K562 (cell line): Measurements from ENCODE around the gene LTO1. TPM values are rescaled to one million over a fixed set of nuclear protein-coding genes. Genes with fewer than 3 reads are reported as not detected.
A peak's percentile ranks its signal among the peaks of the same experiment; 100 is the strongest.

ENCODE experiments used
- ATAC-seq: fragments of 200-7000 bp; cut with Tn5 transposase; 3 replicates; pipeline ENCODE4 v1.9.1; 2020; ENCODE audit warnings: moderate library complexity
- BruUV-seq: library from RNA; stranded (reverse); fragments of 400-500 nt; replicated peaks from 2 replicates; lab custom pipeline; 2021; lab: Mats Ljungman, UMichigan
- CTCF ChIA-PET: fragments of 300-600 bp; formaldehyde crosslinking; extraction: SDS; loops from one replicate; lab custom pipeline; 2021; ENCODE audit warnings: low intra/inter-chr PET ratio; lab: Yijun Ruan, JAX
- POLR2A ChIA-PET: fragments of 300-600, 350-650 bp; sonication (Branson Sonifier 250); formaldehyde crosslinking; extraction: SDS; loops from one replicate; lab custom pipeline; 2021; ENCODE audit warnings: antibody characterized with exemption, inconsistent platforms; lab: Yijun Ruan, JAX
- DNase-seq, 4 experiments: peaks; one replicate each; pipeline versions ENCODE4 v3.0.0 to v3.0.0-alpha.2; 2011 to 2018; ENCODE audit warnings: low spot score in 3 of 4, mixed read lengths in 3 of 4; ENCODE audit errors: extremely low read depth in 1 of 4
- FAIRE-seq: peaks from 2 replicates; lab custom pipeline; 2011; peaks lifted over from hg19 to GRCh38; lab: Jason Lieb, UNC
- H2AFZ ChIP-seq: 2 replicates; pipeline ENCODE4 v1.6.0; 2011; ENCODE audit warnings: low read depth, low read length, control low read depth, inconsistent platforms
- H3K27ac ChIP-seq: fragments of 200-600 bp; 3 replicates; pipeline ENCODE4 v1.8.0; 2011; ENCODE audit warnings: low read depth, mild to moderate bottlenecking, control low read depth, inconsistent platforms, low read length, moderate library complexity, mixed read lengths; ENCODE audit errors: extremely low read depth
- H3K27me3 ChIP-seq, 2 experiments: fragments of 300-600 bp in 1 of 2; 2 replicates in 1 of 2; 3 replicates in 1 of 2; pipeline versions ENCODE4 v1.6.0 to v1.8.0; 2011; ENCODE audit warnings: inconsistent platforms in 2 of 2, low read length in 2 of 2, mild to moderate bottlenecking in 1 of 2, mixed read lengths in 1 of 2, moderate library complexity in 1 of 2; ENCODE audit not compliant: control insufficient read depth in 2 of 2, insufficient read depth in 2 of 2
- H3K36me3 ChIP-seq: fragments of 300-600 bp; 3 replicates; pipeline ENCODE4 v1.8.0; 2011; ENCODE audit warnings: mild to moderate bottlenecking, low read length, inconsistent platforms; ENCODE audit not compliant: control insufficient read depth, insufficient read depth
- H3K4me1 ChIP-seq, 2 experiments: fragments of 200-600 bp in 1 of 2; replicated peaks in 1 of 2; 2 replicates in 1 of 2; 3 replicates in 1 of 2; pipeline versions ENCODE4 v1.5.1 to v1.8.0; 2011; ENCODE audit warnings: inconsistent platforms in 2 of 2, low read length in 2 of 2, mild to moderate bottlenecking in 1 of 2, mixed read lengths in 1 of 2, moderate library complexity in 1 of 2; ENCODE audit not compliant: control insufficient read depth in 2 of 2, insufficient read depth in 2 of 2
- H3K4me2 ChIP-seq: 2 replicates; pipeline ENCODE4 v1.6.1; 2011; ENCODE audit warnings: low read length, control low read depth, inconsistent platforms, mixed read lengths; ENCODE audit not compliant: insufficient read depth
- H3K4me3 ChIP-seq: fragments of 200-600 bp; sonication (generic), shearing (Covaris generic); 2 replicates; pipeline ENCODE4 v1.5.1; 2016; ENCODE audit warnings: control low read depth, inconsistent platforms
- H3K79me2 ChIP-seq: fragments of 200-600 bp; 3 replicates; pipeline ENCODE4 v1.8.0; 2011; ENCODE audit warnings: low read length, inconsistent platforms; ENCODE audit not compliant: control insufficient read depth, insufficient read depth
- H3K9ac ChIP-seq, 2 experiments: 2 replicates each; pipeline versions ENCODE4 v1.6.0 to v1.6.1; 2011; ENCODE audit warnings: low read depth in 2 of 2, low read length in 2 of 2, control low read depth in 1 of 2, inconsistent platforms in 1 of 2, mild to moderate bottlenecking in 1 of 2, mixed read lengths in 1 of 2; ENCODE audit not compliant: insufficient read depth in 1 of 2
- H3K9me1 ChIP-seq: one replicate; pipeline ENCODE4 v1.6.0; 2011; ENCODE audit warnings: inconsistent platforms, mild to moderate bottlenecking, low read length, moderate library complexity; ENCODE audit not compliant: control insufficient read depth, insufficient read depth
- H3K9me3 ChIP-seq: replicated peaks from 2 replicates; pipeline ENCODE4 v1.5.1; 2011; ENCODE audit warnings: low read depth, low read length, inconsistent platforms; ENCODE audit not compliant: control insufficient read depth, insufficient read depth
- H4K20me1 ChIP-seq: replicated peaks from 2 replicates; pipeline ENCODE4 v1.6.1; 2011; ENCODE audit warnings: low read length, inconsistent platforms, mixed read lengths; ENCODE audit not compliant: control insufficient read depth, insufficient read depth
- HMBOX1 ChIP-seq: sonication (generic); IDR thresholded peaks from 2 replicates; pipeline ENCODE4 v1.6.1; 2016
- WGBS: fragments of 100-300 bp; shearing (Covaris generic); methylation state at CpG from one replicate; pipeline ENCODE4 v1.1.6; 2016; ENCODE audit warnings: low coverage, mixed read lengths; ENCODE audit not compliant: insufficient coverage; ENCODE audit errors: missing lambda C conversion rate; 5-methylcytosine and 5-hydroxymethylcytosine counted together
- in situ Hi-C: fragments of 300-500 bp; cut with MboI; formaldehyde crosslinking; loops from 4 replicates; pipeline ENCODE4 v1.15.0; 2018; ENCODE audit warnings: inconsistent platforms, mixed read lengths
- intact Hi-C: fragments of 100-400 bp; cut with micrococcal nuclease; formaldehyde crosslinking; loops from 2 replicates; pipeline ENCODE4 v1.14.2; 2022
- polyA plus RNA-seq, 8 experiments: library from polyadenylated mRNA; depleted of rRNA in 4 of 8; stranded (reverse) in 5 of 8; unstranded in 3 of 8; fragments of >200 nt; fragmentation: Nextera tagmentation in 2 of 8; fragmentation: Illumina TruSeq in 1 of 8; extraction: Ambion mirVana in 2 of 8; extraction: Trizol in 1 of 8; gene quantifications; 2 replicates each; pipeline versions ENCODE4 v1.2.1 to v1.2.3, GENCODE V29; 2011 to 2014; ENCODE audit warnings: inconsistent platforms in 1 of 8, missing spikeins in 1 of 8
- total RNA-seq, 7 experiments: library from RNA; depleted of rRNA in 6 of 7; stranded (reverse); fragments of >200 nt in 6 of 7; fragmentation: Illumina TruSeq in 2 of 7; extraction: Trizol in 2 of 7; gene quantifications; 2 replicates each; pipeline versions ENCODE4 v1.2.1 to v1.2.3, GENCODE V29; 2011 to 2021; ENCODE audit warnings: low replicate concordance in 1 of 7
- TF ChIP-seq, protein P1 (sequence below): fragments of 200-600 bp; sonication (generic); IDR thresholded peaks from one replicate; pipeline ENCODE4 v1.6.1; 2012; ENCODE audit warnings: mild to moderate bottlenecking, low read depth, low read length, inconsistent platforms
- TF ChIP-seq, protein P2 (sequence below): sonication (generic); formaldehyde crosslinking; IDR thresholded peaks from 2 replicates; pipeline ENCODE4 v1.8.1; 2023; ENCODE audit warnings: mild to moderate bottlenecking, missing genetic modification reagents, moderate library complexity
- TF ChIP-seq, protein P3 (sequence below): fragments of 200-800 bp; sonication (Bioruptor generic); IDR thresholded peaks from 2 replicates; pipeline ENCODE4 v1.6.1; 2017; ENCODE audit warnings: missing genetic modification characterization, missing compliant biosample characterization

LTO1 gene
- total and polyA plus RNA-seq, 9 of the 15 experiments (the other 6 are each of a cell fraction or from before 2014, with no cell fraction given), result 2.6 to 43.4 (median 19.1) TPM

- POLR2A ChIA-PET, result interaction anchor here (0.6 to 1.8 kb wide), 9 partner anchors 12 to 971 kb away, joined by 3 to 10 read pairs (median 3); no protein-coding TSS in a partner anchor
- WGBS, result 4% methylated on average over 18 of the region's 18 CpGs
- Histone ChIP-seq H3K36me3 (peaks cover 42% of the 10 kb centered on the region; the same call in 2 of the 3 replicates), H4K20me1 (0 out of 2 replicates have a peak, but pooled peaks cover 7% of the 10 kb centered on the region), H3K9me1 (no peaks in the 10 kb centered on the region), H3K4me3 (peak overlapping the region; percentile 96), H2AFZ (peak overlapping the region; percentile 91), H3K9ac (peak overlapping the region; percentile 92 to 97), H3K4me1 (peaks cover 9 to 17% of the 10 kb centered on the region in 2 experiments; a peak in 4 of 5 replicates), H3K79me2 (peaks cover 28% of the 10 kb centered on the region), H3K4me2 (peak overlapping the region; percentile 93), H3K27me3 (no peaks in the 10 kb centered on the region), H3K9me3 (no peaks in the 10 kb centered on the region), H3K27ac (peak overlapping the region; percentile 84)
- ATAC-seq (peak; percentile 17), FAIRE-seq (peak; percentile 63), DNase-seq (peak in 2 of 4 experiments; percentile 52 to 58)
- TSS peak; percentile 56 for BruUV-seq
- in situ Hi-C loops (loop anchor here (5.0 to 25.0 kb wide), 3 partner anchors 567 to 1037 kb away; partner anchors contain the start of gene CPT1A), intact Hi-C loops (loop anchor here (5.0 kb wide), 1 partner anchor 572 kb away; no protein-coding TSS in a partner anchor)
- CTCF ChIA-PET, result interaction anchor here (0.6 kb wide), 1 partner anchor 573 kb away, joined by 3 read pairs; no protein-coding TSS in a partner anchor
- TF ChIP-seq, protein P1, sequence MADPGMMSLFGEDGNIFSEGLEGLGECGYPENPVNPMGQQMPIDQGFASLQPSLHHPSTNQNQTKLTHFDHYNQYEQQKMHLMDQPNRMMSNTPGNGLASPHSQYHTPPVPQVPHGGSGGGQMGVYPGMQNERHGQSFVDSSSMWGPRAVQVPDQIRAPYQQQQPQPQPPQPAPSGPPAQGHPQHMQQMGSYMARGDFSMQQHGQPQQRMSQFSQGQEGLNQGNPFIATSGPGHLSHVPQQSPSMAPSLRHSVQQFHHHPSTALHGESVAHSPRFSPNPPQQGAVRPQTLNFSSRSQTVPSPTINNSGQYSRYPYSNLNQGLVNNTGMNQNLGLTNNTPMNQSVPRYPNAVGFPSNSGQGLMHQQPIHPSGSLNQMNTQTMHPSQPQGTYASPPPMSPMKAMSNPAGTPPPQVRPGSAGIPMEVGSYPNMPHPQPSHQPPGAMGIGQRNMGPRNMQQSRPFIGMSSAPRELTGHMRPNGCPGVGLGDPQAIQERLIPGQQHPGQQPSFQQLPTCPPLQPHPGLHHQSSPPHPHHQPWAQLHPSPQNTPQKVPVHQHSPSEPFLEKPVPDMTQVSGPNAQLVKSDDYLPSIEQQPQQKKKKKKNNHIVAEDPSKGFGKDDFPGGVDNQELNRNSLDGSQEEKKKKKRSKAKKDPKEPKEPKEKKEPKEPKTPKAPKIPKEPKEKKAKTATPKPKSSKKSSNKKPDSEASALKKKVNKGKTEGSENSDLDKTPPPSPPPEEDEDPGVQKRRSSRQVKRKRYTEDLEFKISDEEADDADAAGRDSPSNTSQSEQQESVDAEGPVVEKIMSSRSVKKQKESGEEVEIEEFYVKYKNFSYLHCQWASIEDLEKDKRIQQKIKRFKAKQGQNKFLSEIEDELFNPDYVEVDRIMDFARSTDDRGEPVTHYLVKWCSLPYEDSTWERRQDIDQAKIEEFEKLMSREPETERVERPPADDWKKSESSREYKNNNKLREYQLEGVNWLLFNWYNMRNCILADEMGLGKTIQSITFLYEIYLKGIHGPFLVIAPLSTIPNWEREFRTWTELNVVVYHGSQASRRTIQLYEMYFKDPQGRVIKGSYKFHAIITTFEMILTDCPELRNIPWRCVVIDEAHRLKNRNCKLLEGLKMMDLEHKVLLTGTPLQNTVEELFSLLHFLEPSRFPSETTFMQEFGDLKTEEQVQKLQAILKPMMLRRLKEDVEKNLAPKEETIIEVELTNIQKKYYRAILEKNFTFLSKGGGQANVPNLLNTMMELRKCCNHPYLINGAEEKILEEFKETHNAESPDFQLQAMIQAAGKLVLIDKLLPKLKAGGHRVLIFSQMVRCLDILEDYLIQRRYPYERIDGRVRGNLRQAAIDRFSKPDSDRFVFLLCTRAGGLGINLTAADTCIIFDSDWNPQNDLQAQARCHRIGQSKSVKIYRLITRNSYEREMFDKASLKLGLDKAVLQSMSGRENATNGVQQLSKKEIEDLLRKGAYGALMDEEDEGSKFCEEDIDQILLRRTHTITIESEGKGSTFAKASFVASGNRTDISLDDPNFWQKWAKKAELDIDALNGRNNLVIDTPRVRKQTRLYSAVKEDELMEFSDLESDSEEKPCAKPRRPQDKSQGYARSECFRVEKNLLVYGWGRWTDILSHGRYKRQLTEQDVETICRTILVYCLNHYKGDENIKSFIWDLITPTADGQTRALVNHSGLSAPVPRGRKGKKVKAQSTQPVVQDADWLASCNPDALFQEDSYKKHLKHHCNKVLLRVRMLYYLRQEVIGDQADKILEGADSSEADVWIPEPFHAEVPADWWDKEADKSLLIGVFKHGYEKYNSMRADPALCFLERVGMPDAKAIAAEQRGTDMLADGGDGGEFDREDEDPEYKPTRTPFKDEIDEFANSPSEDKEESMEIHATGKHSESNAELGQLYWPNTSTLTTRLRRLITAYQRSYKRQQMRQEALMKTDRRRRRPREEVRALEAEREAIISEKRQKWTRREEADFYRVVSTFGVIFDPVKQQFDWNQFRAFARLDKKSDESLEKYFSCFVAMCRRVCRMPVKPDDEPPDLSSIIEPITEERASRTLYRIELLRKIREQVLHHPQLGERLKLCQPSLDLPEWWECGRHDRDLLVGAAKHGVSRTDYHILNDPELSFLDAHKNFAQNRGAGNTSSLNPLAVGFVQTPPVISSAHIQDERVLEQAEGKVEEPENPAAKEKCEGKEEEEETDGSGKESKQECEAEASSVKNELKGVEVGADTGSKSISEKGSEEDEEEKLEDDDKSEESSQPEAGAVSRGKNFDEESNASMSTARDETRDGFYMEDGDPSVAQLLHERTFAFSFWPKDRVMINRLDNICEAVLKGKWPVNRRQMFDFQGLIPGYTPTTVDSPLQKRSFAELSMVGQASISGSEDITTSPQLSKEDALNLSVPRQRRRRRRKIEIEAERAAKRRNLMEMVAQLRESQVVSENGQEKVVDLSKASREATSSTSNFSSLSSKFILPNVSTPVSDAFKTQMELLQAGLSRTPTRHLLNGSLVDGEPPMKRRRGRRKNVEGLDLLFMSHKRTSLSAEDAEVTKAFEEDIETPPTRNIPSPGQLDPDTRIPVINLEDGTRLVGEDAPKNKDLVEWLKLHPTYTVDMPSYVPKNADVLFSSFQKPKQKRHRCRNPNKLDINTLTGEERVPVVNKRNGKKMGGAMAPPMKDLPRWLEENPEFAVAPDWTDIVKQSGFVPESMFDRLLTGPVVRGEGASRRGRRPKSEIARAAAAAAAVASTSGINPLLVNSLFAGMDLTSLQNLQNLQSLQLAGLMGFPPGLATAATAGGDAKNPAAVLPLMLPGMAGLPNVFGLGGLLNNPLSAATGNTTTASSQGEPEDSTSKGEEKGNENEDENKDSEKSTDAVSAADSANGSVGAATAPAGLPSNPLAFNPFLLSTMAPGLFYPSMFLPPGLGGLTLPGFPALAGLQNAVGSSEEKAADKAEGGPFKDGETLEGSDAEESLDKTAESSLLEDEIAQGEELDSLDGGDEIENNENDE, result no peak
- TF ChIP-seq, protein P2, sequence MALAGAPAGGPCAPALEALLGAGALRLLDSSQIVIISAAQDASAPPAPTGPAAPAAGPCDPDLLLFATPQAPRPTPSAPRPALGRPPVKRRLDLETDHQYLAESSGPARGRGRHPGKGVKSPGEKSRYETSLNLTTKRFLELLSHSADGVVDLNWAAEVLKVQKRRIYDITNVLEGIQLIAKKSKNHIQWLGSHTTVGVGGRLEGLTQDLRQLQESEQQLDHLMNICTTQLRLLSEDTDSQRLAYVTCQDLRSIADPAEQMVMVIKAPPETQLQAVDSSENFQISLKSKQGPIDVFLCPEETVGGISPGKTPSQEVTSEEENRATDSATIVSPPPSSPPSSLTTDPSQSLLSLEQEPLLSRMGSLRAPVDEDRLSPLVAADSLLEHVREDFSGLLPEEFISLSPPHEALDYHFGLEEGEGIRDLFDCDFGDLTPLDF (CRISPR knock-in tag), result no peak
- TF ChIP-seq, protein P3, sequence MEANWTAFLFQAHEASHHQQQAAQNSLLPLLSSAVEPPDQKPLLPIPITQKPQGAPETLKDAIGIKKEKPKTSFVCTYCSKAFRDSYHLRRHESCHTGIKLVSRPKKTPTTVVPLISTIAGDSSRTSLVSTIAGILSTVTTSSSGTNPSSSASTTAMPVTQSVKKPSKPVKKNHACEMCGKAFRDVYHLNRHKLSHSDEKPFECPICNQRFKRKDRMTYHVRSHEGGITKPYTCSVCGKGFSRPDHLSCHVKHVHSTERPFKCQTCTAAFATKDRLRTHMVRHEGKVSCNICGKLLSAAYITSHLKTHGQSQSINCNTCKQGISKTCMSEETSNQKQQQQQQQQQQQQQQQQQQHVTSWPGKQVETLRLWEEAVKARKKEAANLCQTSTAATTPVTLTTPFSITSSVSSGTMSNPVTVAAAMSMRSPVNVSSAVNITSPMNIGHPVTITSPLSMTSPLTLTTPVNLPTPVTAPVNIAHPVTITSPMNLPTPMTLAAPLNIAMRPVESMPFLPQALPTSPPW (CRISPR knock-in tag), result no peak
- peak; percentile 72; the same call in 1 of the 2 replicates for TF ChIP-seq HMBOX1
Measured at GRCh38 chr11:69674267-69674885, 777 bp downstream of the LTO1 start.
